ENCODE results near the gene DYNC2I2. TPM values are rescaled to one million over a fixed set of nuclear protein-coding genes. Genes with fewer than 3 reads are reported as not detected.
"Not testable (repeated sequence)": the region's sequence is repeated elsewhere in the genome, so short reads cannot be mapped to it uniquely, and the experiment has no call there.

The DYNC2I2 gene
- total and polyA plus RNA-seq, 4 donors: 23.0 to 65.3 (median 63.0) TPM

GRCh38 chr9:128666481-128666941, 9.9 kb upstream of the DYNC2I2 start:
- not testable (repeated sequence) for H3K4me1 ChIP-seq (ENCODE audit: control insufficient read depth, insufficient read depth, low read length); H3K4me3 ChIP-seq (ENCODE audit: low read depth, low read length); H3K27me3 ChIP-seq (ENCODE audit: control insufficient read depth, insufficient read depth, low read length); DNase-seq (ENCODE audit: low read depth in 4 of 6, low spot score in 6 of 6); H3K36me3 ChIP-seq (ENCODE audit: control insufficient read depth, insufficient read depth, low read length); H3K9me3 ChIP-seq (ENCODE audit: control insufficient read depth, insufficient read depth, low read length); H3K27ac ChIP-seq (ENCODE audit: low read depth, low read length)
- 76% methylated on average over 3 of the region's 8 CpGs for WGBS (ENCODE audit: insufficient coverage)

- H3K36me3 ChIP-seq (ENCODE audit: control insufficient read depth, insufficient read depth, low read length): peaks cover 9% of the 10 kb centered on the region
- H3K9me3 ChIP-seq (ENCODE audit: control insufficient read depth, insufficient read depth, low read length): no peaks in the 10 kb centered on the region
- H3K4me3 ChIP-seq (ENCODE audit: low read depth, low read length): no peak overlapping the region
- H3K27ac ChIP-seq (ENCODE audit: low read depth, low read length): no peak overlapping the region
- 83% methylated on average over 2 of the region's 3 CpGs for WGBS (ENCODE audit: insufficient coverage)
- peaks cover 14% of the 10 kb centered on the region for H3K4me1 ChIP-seq (ENCODE audit: control insufficient read depth, insufficient read depth, low read length)
- H3K27me3 ChIP-seq (ENCODE audit: control insufficient read depth, insufficient read depth, low read length): no peaks in the 10 kb centered on the region
- no peak for DNase-seq (ENCODE audit: low read depth in 4 of 6, low spot score in 6 of 6)
Measured at GRCh38 chr9:128657796-128658195, 1.1 kb upstream of the DYNC2I2 start.

- DNase-seq (ENCODE audit: low read depth in 4 of 6, low spot score in 6 of 6): no peak
- peaks cover 14% of the 10 kb centered on the region for H3K4me1 ChIP-seq (ENCODE audit: control insufficient read depth, insufficient read depth, low read length)
- 90% methylated on average over 6 of the region's 13 CpGs for WGBS (ENCODE audit: insufficient coverage)
- no peaks in the 10 kb centered on the region for H3K27me3 ChIP-seq (ENCODE audit: control insufficient read depth, insufficient read depth, low read length)
- peaks cover 9% of the 10 kb centered on the region for H3K36me3 ChIP-seq (ENCODE audit: control insufficient read depth, insufficient read depth, low read length)
- peak overlapping the region; percentile 100 for H3K27ac ChIP-seq (ENCODE audit: low read depth, low read length)
- H3K9me3 ChIP-seq (ENCODE audit: control insufficient read depth, insufficient read depth, low read length): no peaks in the 10 kb centered on the region
- H3K4me3 ChIP-seq (ENCODE audit: low read depth, low read length): peak overlapping the region; percentile 74
Measured at GRCh38 chr9:128657344-128657704, 677 bp upstream of the DYNC2I2 start.

- Histone ChIP-seq H3K4me3 (ENCODE audit: low read depth, low read length) (no peak overlapping the region), H3K9me3 (ENCODE audit: control insufficient read depth, insufficient read depth, low read length) (no peaks in the 10 kb centered on the region), H3K27me3 (ENCODE audit: control insufficient read depth, insufficient read depth, low read length) (no peaks in the 10 kb centered on the region), H3K4me1 (ENCODE audit: control insufficient read depth, insufficient read depth, low read length) (peaks cover 14% of the 10 kb centered on the region), H3K27ac (ENCODE audit: low read depth, low read length) (no peak overlapping the region), H3K36me3 (ENCODE audit: control insufficient read depth, insufficient read depth, low read length) (peaks cover 9% of the 10 kb centered on the region)
- 100% methylated on average over 1 of the region's 1 CpG for WGBS (ENCODE audit: insufficient coverage)
- DNase-seq (ENCODE audit: low read depth in 4 of 6, low spot score in 6 of 6): no peak
Measured at GRCh38 chr9:128654481-128654880, 2.2 kb downstream of the DYNC2I2 start.

- Histone ChIP-seq H3K9me3 (ENCODE audit: control insufficient read depth, insufficient read depth, low read length) (no peaks in the 10 kb centered on the region), H3K4me3 (ENCODE audit: low read depth, low read length) (no peak overlapping the region), H3K27me3 (ENCODE audit: control insufficient read depth, insufficient read depth, low read length) (no peaks in the 10 kb centered on the region), H3K36me3 (ENCODE audit: control insufficient read depth, insufficient read depth, low read length) (peaks cover 9% of the 10 kb centered on the region), H3K4me1 (ENCODE audit: control insufficient read depth, insufficient read depth, low read length) (peaks cover 14% of the 10 kb centered on the region), H3K27ac (ENCODE audit: low read depth, low read length) (no peak overlapping the region)
- WGBS (ENCODE audit: insufficient coverage): 83% methylated on average over 5 of the region's 8 CpGs
- DNase-seq (ENCODE audit: low read depth in 4 of 6, low spot score in 6 of 6): no peak
Measured at GRCh38 chr9:128653908-128654307, 2.7 kb downstream of the DYNC2I2 start.

- Histone ChIP-seq H3K27ac (ENCODE audit: low read depth, low read length) (no peak overlapping the region), H3K4me1 (ENCODE audit: control insufficient read depth, insufficient read depth, low read length) (peaks cover 12% of the 10 kb centered on the region), H3K27me3 (ENCODE audit: control insufficient read depth, insufficient read depth, low read length) (no peaks in the 10 kb centered on the region), H3K9me3 (ENCODE audit: control insufficient read depth, insufficient read depth, low read length) (no peaks in the 10 kb centered on the region), H3K36me3 (ENCODE audit: control insufficient read depth, insufficient read depth, low read length) (peaks cover 20% of the 10 kb centered on the region), H3K4me3 (ENCODE audit: low read depth, low read length) (no peak overlapping the region)
- no peak for DNase-seq (ENCODE audit: low read depth in 4 of 6, low spot score in 6 of 6)
- WGBS (ENCODE audit: insufficient coverage): 100% methylated on average over 5 of the region's 5 CpGs
Measured at GRCh38 chr9:128651798-128652197, 4.8 kb downstream of the DYNC2I2 start.

- not testable (repeated sequence) for H3K27me3 ChIP-seq (ENCODE audit: control insufficient read depth, insufficient read depth, low read length); H3K4me3 ChIP-seq (ENCODE audit: low read depth, low read length); DNase-seq (ENCODE audit: low read depth in 4 of 6, low spot score in 6 of 6); H3K9me3 ChIP-seq (ENCODE audit: control insufficient read depth, insufficient read depth, low read length); H3K4me1 ChIP-seq (ENCODE audit: control insufficient read depth, insufficient read depth, low read length); H3K27ac ChIP-seq (ENCODE audit: low read depth, low read length)
- WGBS (ENCODE audit: insufficient coverage): 100% methylated on average over 4 of the region's 9 CpGs
- H3K36me3 ChIP-seq (ENCODE audit: control insufficient read depth, insufficient read depth, low read length): peaks cover 21% of the 10 kb centered on the region
Measured at GRCh38 chr9:128648206-128648605, 8.4 kb downstream of the DYNC2I2 start.

GRCh38 chr9:128643519-128644300, 12.9 kb downstream of the DYNC2I2 start:
- no peak overlapping the region for H3K27ac ChIP-seq (ENCODE audit: low read depth, low read length)
- peaks cover 37% of the 10 kb centered on the region for H3K36me3 ChIP-seq (ENCODE audit: control insufficient read depth, insufficient read depth, low read length)
- WGBS (ENCODE audit: insufficient coverage): 82% methylated on average over 12 of the region's 12 CpGs
- H3K4me3 ChIP-seq (ENCODE audit: low read depth, low read length): no peak overlapping the region
- no peaks in the 10 kb centered on the region for H3K9me3 ChIP-seq (ENCODE audit: control insufficient read depth, insufficient read depth, low read length)
- H3K4me1 ChIP-seq (ENCODE audit: control insufficient read depth, insufficient read depth, low read length): no peaks in the 10 kb centered on the region
- DNase-seq (ENCODE audit: low read depth in 4 of 6, low spot score in 6 of 6): no peak
- H3K27me3 ChIP-seq (ENCODE audit: control insufficient read depth, insufficient read depth, low read length): no peaks in the 10 kb centered on the region

- WGBS (ENCODE audit: insufficient coverage): 65% methylated on average over 8 of the region's 12 CpGs
- no peak overlapping the region for H3K27ac ChIP-seq (ENCODE audit: low read depth, low read length)
- no peaks in the 10 kb centered on the region for H3K27me3 ChIP-seq (ENCODE audit: control insufficient read depth, insufficient read depth, low read length)
Measured at GRCh38 chr9:128642675-128643245, 13.9 kb downstream of the DYNC2I2 start.

GRCh38 chr9:128640603-128641002, 16.0 kb downstream of the DYNC2I2 start:
- DNase-seq (ENCODE audit: low read depth in 4 of 6, low spot score in 6 of 6): no peak
- 93% methylated on average over 15 of the region's 18 CpGs for WGBS (ENCODE audit: insufficient coverage)
- Histone ChIP-seq H3K9me3 (ENCODE audit: control insufficient read depth, insufficient read depth, low read length) (no peaks in the 10 kb centered on the region), H3K4me1 (ENCODE audit: control insufficient read depth, insufficient read depth, low read length) (peaks cover 5% of the 10 kb centered on the region), H3K36me3 (ENCODE audit: control insufficient read depth, insufficient read depth, low read length) (peaks cover 51% of the 10 kb centered on the region), H3K27me3 (ENCODE audit: control insufficient read depth, insufficient read depth, low read length) (no peaks in the 10 kb centered on the region), H3K4me3 (ENCODE audit: low read depth, low read length) (no peak overlapping the region), H3K27ac (ENCODE audit: low read depth, low read length) (no peak overlapping the region)

More at GRCh38 chr9:128642675-128643245, 13.9 kb downstream of the DYNC2I2 start:
- no peak for DNase-seq (ENCODE audit: low read depth in 4 of 6, low spot score in 6 of 6)
- no peak overlapping the region for H3K4me3 ChIP-seq (ENCODE audit: low read depth, low read length)
- H3K9me3 ChIP-seq (ENCODE audit: control insufficient read depth, insufficient read depth, low read length): no peaks in the 10 kb centered on the region
- H3K36me3 ChIP-seq (ENCODE audit: control insufficient read depth, insufficient read depth, low read length): peaks cover 32% of the 10 kb centered on the region
- H3K4me1 ChIP-seq (ENCODE audit: control insufficient read depth, insufficient read depth, low read length): no peaks in the 10 kb centered on the region

Measured in spinal cord (tissue), 10 donors.